Measurements from ENCODE around the gene COL4A1. TPM values are rescaled to one million over a fixed set of nuclear protein-coding genes. Genes with fewer than 3 reads are reported as not detected.

Gene COL4A1
- polyA plus RNA-seq, 3 donors, result 552 to 601 (median 564) TPM

- no peak for DNase-seq (ENCODE audit: low read depth in 3 of 3, low spot score in 2 of 3)
These were observed 127.7 kb downstream of the COL4A1 start for GRCh38 chr13:110179116-110179856.

GRCh38 chr13:110177790-110178189 is 129.2 kb downstream of the COL4A1 start:
- no peak for DNase-seq (ENCODE audit: low read depth in 3 of 3, low spot score in 2 of 3)

- no peak for DNase-seq (ENCODE audit: low read depth in 3 of 3, low spot score in 2 of 3)
These were observed 130.5 kb downstream of the COL4A1 start for GRCh38 chr13:110176431-110176830.

GRCh38 chr13:110173247-110173818 is 133.6 kb downstream of the COL4A1 start:
- DNase-seq (ENCODE audit: low read depth in 3 of 3, low spot score in 2 of 3), result no peak

- no peak for DNase-seq (ENCODE audit: low read depth in 3 of 3, low spot score in 2 of 3)
These were observed 136.1 kb downstream of the COL4A1 start for GRCh38 chr13:110170882-110171281.

GRCh38 chr13:110170020-110170790 is 136.8 kb downstream of the COL4A1 start:
- DNase-seq (ENCODE audit: low read depth in 3 of 3, low spot score in 2 of 3), result no peak

- no peak for DNase-seq (ENCODE audit: low read depth in 3 of 3, low spot score in 2 of 3)
These were observed 137.7 kb downstream of the COL4A1 start for GRCh38 chr13:110168999-110169933.

GRCh38 chr13:110166598-110166997 is 140.4 kb downstream of the COL4A1 start:
- DNase-seq (ENCODE audit: low read depth in 3 of 3, low spot score in 2 of 3), result no peak

GRCh38 chr13:110164706-110165105 is 142.3 kb downstream of the COL4A1 start:
- no peak for DNase-seq (ENCODE audit: low read depth in 3 of 3, low spot score in 2 of 3)

- no peak for DNase-seq (ENCODE audit: low read depth in 3 of 3, low spot score in 2 of 3)
These were observed 143.9 kb downstream of the COL4A1 start for GRCh38 chr13:110162866-110163658.

GRCh38 chr13:110162053-110162452 is 144.9 kb downstream of the COL4A1 start:
- no peak for DNase-seq (ENCODE audit: low read depth in 3 of 3, low spot score in 2 of 3)

- DNase-seq (ENCODE audit: low read depth in 3 of 3, low spot score in 2 of 3), result no peak
These were observed 145.7 kb downstream of the COL4A1 start for GRCh38 chr13:110161112-110161882.

- no peak for DNase-seq (ENCODE audit: low read depth in 3 of 3, low spot score in 2 of 3)
These were observed 148.7 kb downstream of the COL4A1 start for GRCh38 chr13:110158226-110158625.

GRCh38 chr13:110157718-110158117 is 149.2 kb downstream of the COL4A1 start:
- no peak for DNase-seq (ENCODE audit: low read depth in 3 of 3, low spot score in 2 of 3)

- no peak for DNase-seq (ENCODE audit: low read depth in 3 of 3, low spot score in 2 of 3)
These were observed 150.5 kb downstream of the COL4A1 start for GRCh38 chr13:110156301-110157049.

- no peak for DNase-seq (ENCODE audit: low read depth in 3 of 3, low spot score in 2 of 3)
These were observed 151.9 kb downstream of the COL4A1 start for GRCh38 chr13:110155072-110155471.

- no peak for DNase-seq (ENCODE audit: low read depth in 3 of 3, low spot score in 2 of 3)
These were observed 152.5 kb downstream of the COL4A1 start for GRCh38 chr13:110154410-110154933.

GRCh38 chr13:110152351-110152750 is 154.6 kb downstream of the COL4A1 start:
- no peak for DNase-seq (ENCODE audit: low read depth in 3 of 3, low spot score in 2 of 3)

All from right renal cortex interstitium (tissue), 3 donors.